H9 (cell line): Measurements from ENCODE around the gene GSN. TPM values are rescaled to one million over a fixed set of nuclear protein-coding genes. Genes with fewer than 3 reads are reported as not detected.

Experiments used
- DNase-seq: peaks from one replicate; pipeline ENCODE4 v3.0.0-alpha.2; 2017
- H2AFZ ChIP-seq: one replicate; pipeline ENCODE4 v1.6.1; 2013; ENCODE audit warnings: mild to moderate bottlenecking, low read length, control low read depth, moderate library complexity
- H2AK5ac ChIP-seq: 2 replicates; pipeline ENCODE4 v1.6.1; 2013; ENCODE audit warnings: low read length, control low read depth, mixed read lengths; ENCODE audit not compliant: insufficient read length
- H2BK120ac ChIP-seq: one replicate; pipeline ENCODE4 v1.6.1; 2013; ENCODE audit warnings: low read depth, mild to moderate bottlenecking, low read length, control low read depth, inconsistent platforms; ENCODE audit not compliant: poor library complexity, severe bottlenecking
- H2BK12ac ChIP-seq: 2 replicates; pipeline ENCODE4 v1.6.1; 2013; ENCODE audit warnings: low read length, control low read depth, mixed read lengths, low read depth; ENCODE audit not compliant: insufficient read length
- H2BK15ac ChIP-seq: 2 replicates; pipeline ENCODE4 v1.6.1; 2013; ENCODE audit warnings: low read depth, low read length, control low read depth
- H2BK20ac ChIP-seq: one replicate; pipeline ENCODE4 v1.6.1; 2013; ENCODE audit warnings: low read depth, mild to moderate bottlenecking, low read length, control low read depth, inconsistent platforms; ENCODE audit not compliant: poor library complexity, severe bottlenecking
- H2BK5ac ChIP-seq: 2 replicates; pipeline ENCODE4 v1.6.1; 2013; ENCODE audit warnings: low read length, control low read depth, mixed read lengths; ENCODE audit not compliant: insufficient read length
- H3K14ac ChIP-seq: 2 replicates; pipeline ENCODE4 v1.6.1; 2013; ENCODE audit warnings: low read length, control low read depth; ENCODE audit not compliant: insufficient read depth
- H3K18ac ChIP-seq: 2 replicates; pipeline ENCODE4 v1.6.1; 2013; ENCODE audit warnings: low read depth, mild to moderate bottlenecking, mixed read lengths, low read length, control low read depth; ENCODE audit not compliant: insufficient read length
- H3K23ac ChIP-seq: 2 replicates; pipeline ENCODE4 v1.6.1; 2013; ENCODE audit warnings: low read length, control low read depth, mixed read lengths, low read depth; ENCODE audit not compliant: insufficient read length
- H3K23me2 ChIP-seq: 2 replicates; pipeline ENCODE4 v1.6.1; 2013; ENCODE audit warnings: low read depth, mild to moderate bottlenecking, mixed read lengths, low read length, control low read depth; ENCODE audit not compliant: insufficient read length, poor library complexity, severe bottlenecking
- H3K27ac ChIP-seq: 2 replicates; pipeline ENCODE4 v1.5.1; 2013; ENCODE audit warnings: low read length, control low read depth, mixed read lengths, low read depth; ENCODE audit not compliant: insufficient read length
- H3K27me3 ChIP-seq: 2 replicates; pipeline ENCODE4 v1.6.1; 2013; ENCODE audit warnings: low read length, control low read depth, inconsistent platforms; ENCODE audit not compliant: insufficient read depth
- H3K4ac ChIP-seq: 2 replicates; pipeline ENCODE4 v1.6.1; 2013; ENCODE audit warnings: low read depth, mild to moderate bottlenecking, control low read depth, inconsistent platforms, low read length, moderate library complexity
- H3K4me1 ChIP-seq: 2 replicates; pipeline ENCODE4 v1.6.1; 2013; ENCODE audit warnings: low read length, control low read depth, inconsistent platforms; ENCODE audit not compliant: insufficient read depth
- H3K4me2 ChIP-seq: 2 replicates; pipeline ENCODE4 v1.6.1; 2013; ENCODE audit warnings: low read length, control low read depth, mixed read lengths; ENCODE audit not compliant: insufficient read length, insufficient read depth
- H3K56ac ChIP-seq: 2 replicates; pipeline ENCODE4 v1.6.1; 2013; ENCODE audit warnings: low read depth, mild to moderate bottlenecking, mixed read lengths, low read length, control low read depth; ENCODE audit not compliant: insufficient read length
- H3K79me1 ChIP-seq: 2 replicates; pipeline ENCODE4 v1.6.1; 2013; ENCODE audit warnings: low read depth, mild to moderate bottlenecking, moderate library complexity, low read length, control low read depth, inconsistent platforms; ENCODE audit not compliant: insufficient read depth, poor library complexity, severe bottlenecking
- H3K79me2 ChIP-seq: 2 replicates; pipeline ENCODE4 v1.6.1; 2013; ENCODE audit warnings: low read length, control low read depth, inconsistent platforms; ENCODE audit not compliant: insufficient read depth
- H3K9ac ChIP-seq: 2 replicates; pipeline ENCODE4 v1.6.1; 2013; ENCODE audit warnings: low read length, control low read depth, mixed read lengths; ENCODE audit not compliant: insufficient read length; ENCODE audit errors: extremely low read depth
- H3K9me3 ChIP-seq: one replicate; pipeline ENCODE4 v1.6.1; 2013; ENCODE audit warnings: low read depth, low read length, inconsistent platforms; ENCODE audit not compliant: control insufficient read depth
- H3T11ph ChIP-seq: one replicate; pipeline ENCODE4 v1.6.1; 2013; ENCODE audit warnings: mild to moderate bottlenecking, low read length, control low read depth, inconsistent platforms
- H4K20me1 ChIP-seq: one replicate; pipeline ENCODE4 v1.6.1; 2013; ENCODE audit not compliant: control insufficient read depth, insufficient read length, insufficient read depth
- H4K5ac ChIP-seq: 2 replicates; pipeline ENCODE4 v1.6.1; 2013; ENCODE audit warnings: low read depth, mild to moderate bottlenecking, mixed read lengths, low read length, control low read depth; ENCODE audit not compliant: insufficient read length
- H4K8ac ChIP-seq: replicated peaks from 2 replicates; pipeline ENCODE4 v1.6.1; 2013; ENCODE audit warnings: low read length, control low read depth, mixed read lengths, low read depth; ENCODE audit not compliant: insufficient read length
- H4K91ac ChIP-seq: 2 replicates; pipeline ENCODE4 v1.6.1; 2013; ENCODE audit warnings: low read depth, mild to moderate bottlenecking, moderate library complexity, mixed read lengths, low read length, control low read depth; ENCODE audit not compliant: insufficient read length
- H3K27ac Mint-ChIP-seq, 3 experiments: 2 replicates in 2 of 3; 3 replicates in 1 of 3; pipeline ENCODE4 v1.8.0; 2020 to 2021; ENCODE audit warnings: mixed read lengths in 3 of 3, mild to moderate bottlenecking in 1 of 3, moderate library complexity in 1 of 3
- H3K27me3 Mint-ChIP-seq: 2 replicates; pipeline ENCODE4 v1.8.0; 2021; ENCODE audit warnings: low read depth, mild to moderate bottlenecking, moderate library complexity, mixed read lengths
- H3K36me3 Mint-ChIP-seq, 3 experiments: 2 replicates in 2 of 3; 3 replicates in 1 of 3; pipeline ENCODE4 v1.8.0; 2020 to 2021; ENCODE audit warnings: low read depth in 3 of 3, mixed read lengths in 3 of 3; ENCODE audit not compliant: insufficient read depth in 1 of 3
- H3K4me1 Mint-ChIP-seq, 2 experiments: 2 replicates each; pipeline ENCODE4 v1.8.0; 2020; ENCODE audit warnings: mixed read lengths in 2 of 2
- H3K4me3 Mint-ChIP-seq, 2 experiments: 2 replicates in 1 of 2; 3 replicates in 1 of 2; pipeline ENCODE4 v1.8.0; 2020 to 2021; ENCODE audit warnings: mild to moderate bottlenecking in 2 of 2, mixed read lengths in 2 of 2, moderate library complexity in 1 of 2
- H3K9me3 Mint-ChIP-seq, 2 experiments: 2 replicates in 1 of 2; 3 replicates in 1 of 2; pipeline ENCODE4 v1.8.0; 2020; ENCODE audit warnings: mild to moderate bottlenecking in 2 of 2, mixed read lengths in 2 of 2, moderate library complexity in 1 of 2
- WGBS: extraction: QIAGEN DNeasy Blood & Tissue Kit; methylation state at CpG from one replicate; pipeline ENCODE4 v1.1.7; 2013; ENCODE audit warnings: missing lambda C conversion rate, low lambda C conversion rate, mixed read lengths; ENCODE audit not compliant: insufficient read length; ENCODE audit errors: extremely low coverage; 5-methylcytosine and 5-hydroxymethylcytosine counted together
- total RNA-seq: library from RNA; stranded (reverse); gene quantifications from 2 replicates; pipeline ENCODE4 v1.2.1, GENCODE V29; 2021
- TF ChIP-seq, protein P1 (sequence below): fragments of 200-600 bp; sonication (generic); conservative IDR thresholded peaks from 3 replicates; pipeline ENCODE4 v1.8.0; 2021; ENCODE audit warnings: antibody characterized with exemption, mild to moderate bottlenecking

Gene GSN
- total RNA-seq, 1 experiment from 2014 or later = 14.9 TPM

DNA sequence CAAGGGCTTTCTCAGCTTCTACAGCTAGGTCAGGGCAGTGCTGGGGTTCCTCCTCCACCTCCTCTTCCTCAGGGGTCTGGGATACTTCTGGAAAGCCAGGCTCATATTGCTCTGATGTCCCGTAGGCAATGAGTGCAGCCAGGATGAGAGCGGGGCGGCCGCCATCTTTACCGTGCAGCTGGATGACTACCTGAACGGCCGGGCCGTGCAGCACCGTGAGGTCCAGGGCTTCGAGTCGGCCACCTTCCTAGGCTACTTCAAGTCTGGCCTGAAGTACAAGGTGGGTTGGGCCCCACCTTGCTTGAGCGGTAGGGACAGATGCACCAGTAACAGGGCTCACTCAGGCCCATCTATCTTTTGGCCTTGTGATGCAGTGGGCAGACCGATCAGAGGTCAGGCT lies 34.8 kb downstream of the GSN start:
- no peak overlapping the region for H3K4me2 ChIP-seq
- TF ChIP-seq, protein P1, sequence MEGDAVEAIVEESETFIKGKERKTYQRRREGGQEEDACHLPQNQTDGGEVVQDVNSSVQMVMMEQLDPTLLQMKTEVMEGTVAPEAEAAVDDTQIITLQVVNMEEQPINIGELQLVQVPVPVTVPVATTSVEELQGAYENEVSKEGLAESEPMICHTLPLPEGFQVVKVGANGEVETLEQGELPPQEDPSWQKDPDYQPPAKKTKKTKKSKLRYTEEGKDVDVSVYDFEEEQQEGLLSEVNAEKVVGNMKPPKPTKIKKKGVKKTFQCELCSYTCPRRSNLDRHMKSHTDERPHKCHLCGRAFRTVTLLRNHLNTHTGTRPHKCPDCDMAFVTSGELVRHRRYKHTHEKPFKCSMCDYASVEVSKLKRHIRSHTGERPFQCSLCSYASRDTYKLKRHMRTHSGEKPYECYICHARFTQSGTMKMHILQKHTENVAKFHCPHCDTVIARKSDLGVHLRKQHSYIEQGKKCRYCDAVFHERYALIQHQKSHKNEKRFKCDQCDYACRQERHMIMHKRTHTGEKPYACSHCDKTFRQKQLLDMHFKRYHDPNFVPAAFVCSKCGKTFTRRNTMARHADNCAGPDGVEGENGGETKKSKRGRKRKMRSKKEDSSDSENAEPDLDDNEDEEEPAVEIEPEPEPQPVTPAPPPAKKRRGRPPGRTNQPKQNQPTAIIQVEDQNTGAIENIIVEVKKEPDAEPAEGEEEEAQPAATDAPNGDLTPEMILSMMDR = no peak
- H3K4ac ChIP-seq = no peak overlapping the region
- DNase-seq = no peak
- no peak overlapping the region for H2AFZ ChIP-seq
- H3K23me2 ChIP-seq = peaks cover 4% of the 10 kb centered on the region
- H2BK5ac ChIP-seq = no peak overlapping the region
- H3K23ac ChIP-seq = no peak overlapping the region
- no peak overlapping the region for H3K9ac ChIP-seq
- Mint-ChIP-seq H3K27me3 (peaks cover 84% of the 10 kb centered on the region), H3K4me3 (no peak overlapping the region), H3K36me3 (peaks cover 0 to 3% (median 0%) of the 10 kb centered on the region in 3 experiments; a peak in 1 of 7 replicates), H3K4me1 (peaks cover 20 to 30% of the 10 kb centered on the region in 2 experiments), H3K9me3 (no peaks in the 10 kb centered on the region; a peak in 1 of 5 replicates), H3K27ac (no peak overlapping the region)
- peaks cover 6% of the 10 kb centered on the region; the same call in 1 of the 2 replicates for H3K4me1 ChIP-seq
- H2BK120ac ChIP-seq = no peak overlapping the region
- H3K9me3 ChIP-seq = no peaks in the 10 kb centered on the region
- H4K20me1 ChIP-seq = no peaks in the 10 kb centered on the region
- H3K79me1 ChIP-seq = no peaks in the 10 kb centered on the region
- H2BK20ac ChIP-seq = no peak overlapping the region
- no peak overlapping the region for H3K56ac ChIP-seq
- H2BK15ac ChIP-seq = no peak overlapping the region
- no peak overlapping the region for H3T11ph ChIP-seq
- no peak overlapping the region for H3K14ac ChIP-seq
- H4K5ac ChIP-seq = no peak overlapping the region
- H4K8ac ChIP-seq = no peak overlapping the region
- no peak overlapping the region for H2BK12ac ChIP-seq
- no peak overlapping the region for H3K27ac ChIP-seq
- H4K91ac ChIP-seq = no peak overlapping the region
- WGBS = no CpG with 5 or more reads among the region's 13 CpGs
- H3K79me2 ChIP-seq = no peaks in the 10 kb centered on the region
- no peak overlapping the region for H2AK5ac ChIP-seq
- peaks cover 14% of the 10 kb centered on the region; the same call in 1 of the 2 replicates for H3K27me3 ChIP-seq
- no peak overlapping the region for H3K18ac ChIP-seq
